GM12891 (cell line): Measurements from ENCODE around the gene ZNF827.

Experiments used
- PAX5 ChIP-seq: IDR thresholded peaks from 2 replicates; pipeline ENCODE4 v1.6.1; 2011; ENCODE audit warnings: low read length, moderate library complexity, mild to moderate bottlenecking; ENCODE audit not compliant: insufficient read depth, severe bottlenecking
- POLR2A ChIP-seq: IDR thresholded peaks from 2 replicates; pipeline ENCODE4 v1.6.1; 2011; ENCODE audit warnings: low read depth, low read length, control low read depth
- POLR2AphosphoS5 ChIP-seq: IDR thresholded peaks from 2 replicates; pipeline ENCODE4 v1.6.1; 2011; ENCODE audit warnings: low read depth, low read length, control low read depth
- TAF1 ChIP-seq: IDR thresholded peaks from 2 replicates; pipeline ENCODE4 v1.6.1; 2011; ENCODE audit warnings: low read depth, low read length, control low read depth

DNA sequence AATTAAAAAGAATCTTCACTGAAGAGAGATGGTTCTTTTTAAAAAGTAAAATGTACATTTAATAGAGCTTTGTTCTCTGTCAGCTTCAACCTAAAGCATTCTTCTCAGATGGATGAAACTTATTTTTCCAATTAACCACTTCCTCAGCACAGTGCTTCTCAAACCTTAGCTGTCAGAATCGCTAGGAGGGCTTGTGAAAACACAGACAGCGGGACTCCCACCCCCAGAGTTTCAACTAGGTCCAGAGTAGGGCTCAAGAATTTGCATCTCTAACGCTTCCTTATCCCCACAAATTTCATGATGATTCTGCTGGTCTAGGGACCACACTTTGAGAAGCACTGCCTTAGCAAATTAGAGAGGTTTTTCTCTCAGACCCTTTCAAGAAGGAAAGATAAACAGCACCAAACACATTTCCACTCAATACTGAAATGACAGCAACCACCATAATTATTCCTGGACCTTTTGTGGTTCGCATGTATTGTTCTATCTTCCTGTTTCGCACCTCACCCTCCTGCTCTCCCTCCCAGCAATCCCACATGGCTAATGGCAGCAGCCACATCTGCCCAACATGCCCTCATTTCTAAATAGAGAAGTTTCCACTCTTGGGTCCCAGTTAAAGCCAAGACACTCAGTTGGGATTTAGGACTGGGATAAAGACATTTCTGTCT lies 73.2 kb downstream of the ZNF827 start:
- TF ChIP-seq POLR2AphosphoS5, result no peak
- no peak for TF ChIP-seq POLR2A
- no peak for TF ChIP-seq TAF1
- no peak for TF ChIP-seq PAX5
